Adrenal gland (tissue), 19 donors: ENCODE results near the gene EVI5L. TPM values are rescaled to one million over a fixed set of nuclear protein-coding genes. Genes with fewer than 3 reads are reported as not detected.
A peak's percentile ranks its signal among the peaks of the same experiment; 100 is the strongest.

ENCODE experiments used
- DNase-seq, 7 donors: peaks; one replicate each; pipeline ENCODE4 v3.0.0-alpha.2; 2019 to 2020
- H3K27ac ChIP-seq, 5 donors: fragments of 200-600 bp; sonication (generic) in 4 of 5; 1 replicate in 3 of 5; 2 replicates in 2 of 5; pipeline versions ENCODE4 v1.5.1 to v1.8.0; 2016 to 2020; ENCODE audit warnings: mild to moderate bottlenecking in 1 of 5
- H3K27me3 ChIP-seq: fragments of 200-600 bp; 2 replicates; pipeline ENCODE4 v1.8.0; 2021
- H3K36me3 ChIP-seq, 2 donors: fragments of 200-600 bp; replicated peaks in 1 of 2; 1 replicate in 1 of 2; 2 replicates in 1 of 2; pipeline versions ENCODE4 v1.5.1 to v1.8.0; 2018 to 2022
- H3K4me1 ChIP-seq, 2 donors: fragments of 200-600 bp; replicated peaks in 1 of 2; 1 replicate in 1 of 2; 2 replicates in 1 of 2; pipeline versions ENCODE4 v1.5.1 to v1.8.0; 2018 to 2021
- H3K4me3 ChIP-seq, 4 donors: fragments of 200-600 bp; sonication (generic) in 3 of 4; one replicate each; pipeline ENCODE4 v1.5.1; 2016 to 2018
- H3K9me3 ChIP-seq, 3 donors: fragments of 200-600 bp; sonication (generic) in 1 of 3; replicated peaks in 1 of 3; 1 replicate in 2 of 3; 2 replicates in 1 of 3; pipeline versions ENCODE4 v1.5.1 to v1.8.0; 2016 to 2021
- CTCF ChIP-seq, 6 experiments: fragments of 450-650 bp in 4 of 6; fragments of 200-600 bp in 2 of 6; sonication (generic) in 1 of 6; IDR thresholded peaks; 1 replicate in 5 of 6; 2 replicates in 1 of 6; pipeline versions ENCODE4 v1.5.1 to v1.8.0; 2016 to 2021; ENCODE audit warnings: antibody characterized with exemption in 6 of 6, mild to moderate bottlenecking in 2 of 6, moderate library complexity in 1 of 6
- POLR2A ChIP-seq, 2 donors: fragments of 450-650 bp; IDR thresholded peaks; one replicate each; pipeline ENCODE4 v1.6.1; 2017; ENCODE audit warnings: antibody characterized with exemption in 2 of 2, mild to moderate bottlenecking in 2 of 2, moderate library complexity in 1 of 2
- WGBS, 4 donors: extraction: QIAGEN DNeasy Blood & Tissue Kit in 2 of 4; methylation state at CpG; one replicate each; pipeline versions ENCODE4 v1.1.5 to v1.1.7; 2013 to 2017; 5-methylcytosine and 5-hydroxymethylcytosine counted together
- intact Hi-C, 2 donors: fragments of 100-400 bp; cut with DNase I; formaldehyde crosslinking; loops; one replicate each; pipeline versions ENCODE4 v1.14.1 to v1.15.0; 2022 to 2023
- long read RNA-seq, 10 donors: library from polyadenylated mRNA in 3 of 10; unstranded in 2 of 10; stranded (forward) in 1 of 10; transcript quantifications; one replicate each; pipeline ENCODE4 v2.0.0 and lab custom pipeline, GENCODE V29; 2021 to 2026
- polyA plus RNA-seq, 3 donors: library from polyadenylated mRNA; stranded (reverse); fragments of 200-250 nt in 2 of 3; fragments of 350-450 nt in 1 of 3; fragmentation: Illumina TruSeq in 1 of 3; extraction: RNeasy Lipid Tissue Mini Kit (QIAGEN cat#74804) in 1 of 3; gene quantifications; one replicate each; pipeline ENCODE4 v1.2.3, GENCODE V29; 2013 to 2014
- total RNA-seq, 9 donors: library from RNA; depleted of rRNA in 4 of 9; stranded (reverse); fragments of >200 nt in 4 of 9; fragments of 120-200 nt in 1 of 9; fragmentation: NEBNext Ultra II Directional in 1 of 9; extraction: Animal tissue kit (Norgen Biotek cat#: 25700) in 1 of 9; gene quantifications; one replicate each; pipeline versions ENCODE4 v1.1.0 to v1.2.4, GENCODE V29; 2013 to 2023
- donor health status: healthy with polysubstance abuse.
- donor health status: Bipolar disorder and iron deficiency.
- donor health status: DM: yes; HTN: yes; CAD: no.
- donor health status: DM: no; HTN: no; CAD: no.
- donor health status: DM: no; HTN: no; CAD: no.
- donor health status: DM: yes; HTN: yes; CAD: no.

The EVI5L gene
- total RNA-seq (10 to 100 TPM in 8 of 9 donors, 1 to 10 TPM in 1; 8.8 to 22.2 (median 20.6) TPM), polyA plus RNA-seq (10 to 100 TPM in 2 of 3 donors, 1 to 10 TPM in 1; 9.5 to 20.8 (median 14.9) TPM)
- long read RNA-seq, donor 1, partial matches to known transcripts, result 17 of 41 reads
- long read RNA-seq, donor 1, other reads (novel, unspliced or antisense), result 23 of 41 reads
- long read RNA-seq, donor 2, partial matches to known transcripts, result 0 of 2 reads
- long read RNA-seq, donor 2, other reads (novel, unspliced or antisense), result 0 of 2 reads
- long read RNA-seq, donor 3, partial matches to known transcripts, result 5 of 15 reads
- long read RNA-seq, donor 3, other reads (novel, unspliced or antisense), result 9 of 15 reads
- long read RNA-seq, donor 4, result 0 reads
- long read RNA-seq, donor 5, transcript EVI5L-201 (19 exons, 3,855 nt), result major isoform, 38 of 76 reads
- long read RNA-seq, donor 5, partial matches to known transcripts, result 16 of 76 reads
- long read RNA-seq, donor 5, other reads (novel, unspliced or antisense), result 22 of 76 reads
- long read RNA-seq, donor 6, result 0 reads
- long read RNA-seq, donor 7, partial matches to known transcripts, result 11 of 12 reads
- long read RNA-seq, donor 7, other reads (novel, unspliced or antisense), result 0 of 12 reads
- long read RNA-seq, donor 8, transcript EVI5L-201 (19 exons, 3,855 nt), result major isoform, 6 of 6 reads
- long read RNA-seq, donor 8, partial matches to known transcripts, result 0 of 6 reads
- long read RNA-seq, donor 8, other reads (novel, unspliced or antisense), result 0 of 6 reads
- long read RNA-seq, donor 9, partial matches to known transcripts, result 79 of 79 reads
- long read RNA-seq, donor 9, other reads (novel, unspliced or antisense), result 0 of 79 reads
- long read RNA-seq, donor 10, partial matches to known transcripts, result 0 of 1 reads
- long read RNA-seq, donor 10, other reads (novel, unspliced or antisense), result 0 of 1 reads

GRCh38 chr19:7829561-7830271 is at the start of gene EVI5L:
Gene EVI5L, plus strand, starts transcription at chr19:7830218. Its CDS starts 16,325 bp downstream, at chr19:7846543.
- intact Hi-C loops, result no loop called here
- TF ChIP-seq CTCF (IDR thresholded peaks at IDR 0.05), result no peak
- TF ChIP-seq POLR2A (IDR thresholded peaks at IDR 0.05), result no peak
- peak; percentile 99 to 100 (median 100) for DNase-seq
- no peaks in the 10 kb centered on the region for H3K27me3 ChIP-seq
- WGBS, 4 donors, result 0 to 1% (median 0%) methylated on average over 26 to 45 of the region's 45 CpGs
- peak within 1 kb of the TSS in 1 of 5 donors; percentile 76 for H3K27ac ChIP-seq
- peaks cover 5 to 6% of the 10 kb centered on the region in 2 donors for H3K4me1 ChIP-seq
- H3K4me3 ChIP-seq, result peak within 1 kb of the TSS in 2 of 4 donors; percentile 48 to 90
- H3K36me3 ChIP-seq, result no peaks in the 10 kb centered on the region
- H3K9me3 ChIP-seq, result no peaks in the 10 kb centered on the region

GRCh38 chr19:7781157-7781556 is 48.9 kb upstream of the EVI5L start:
- Histone ChIP-seq H3K9me3 (no peaks in the 10 kb centered on the region), H3K36me3 (no peaks in the 10 kb centered on the region), H3K27me3 (no peaks in the 10 kb centered on the region), H3K4me1 (no peaks in the 10 kb centered on the region), H3K27ac (no peak overlapping the region), H3K4me3 (no peak overlapping the region)
- intact Hi-C loops, result no loop called here
- TF ChIP-seq CTCF (IDR thresholded peaks at IDR 0.05), result no peak
- WGBS, 4 donors, result 66 to 76% (median 72%) methylated on average over 12 of the region's 12 CpGs
- no peak for DNase-seq

GRCh38 chr19:7783991-7784423 is 46.0 kb upstream of the EVI5L start:
- Histone ChIP-seq H3K36me3 (no peaks in the 10 kb centered on the region), H3K4me1 (peaks cover 2 to 19% of the 10 kb centered on the region in 2 donors), H3K9me3 (no peaks in the 10 kb centered on the region), H3K4me3 (no peak overlapping the region), H3K27ac (peak overlapping the region in 1 of 5 donors; percentile 26), H3K27me3 (no peaks in the 10 kb centered on the region)
- intact Hi-C loops, result no loop called here
- TF ChIP-seq POLR2A (IDR thresholded peaks at IDR 0.05), result no peak
- TF ChIP-seq CTCF (IDR thresholded peaks at IDR 0.05), result no peak
- WGBS, 4 donors, result 8 to 32% (median 27%) methylated on average over 5 to 8 of the region's 8 CpGs
- DNase-seq, result peak in 6 of 7 donors; percentile 55 to 77 (median 64)
